Colonic mucosa (tissue), 4 donors: ENCODE data around the gene SMOC1. TPM values are rescaled to one million over a fixed set of nuclear protein-coding genes. Genes with fewer than 3 reads are reported as not detected.

Source experiments
- DNase-seq: peaks from one replicate; pipeline ENCODE4 v3.0.0-alpha.2; 2020
- H3K27ac ChIP-seq: fragments of 200-600 bp; one replicate; pipeline ENCODE4 v1.8.0; 2021
- H3K27me3 ChIP-seq: fragments of 200-600 bp; one replicate; pipeline ENCODE4 v1.8.0; 2021
- H3K36me3 ChIP-seq: fragments of 200-600 bp; one replicate; pipeline ENCODE4 v1.8.0; 2021
- H3K4me1 ChIP-seq: fragments of 200-600 bp; one replicate; pipeline ENCODE4 v1.8.0; 2021; ENCODE audit warnings: mild to moderate bottlenecking
- H3K4me3 ChIP-seq: fragments of 200-600 bp; one replicate; pipeline ENCODE4 v1.8.0; 2021
- H3K9ac ChIP-seq, 2 donors: one replicate each; pipeline ENCODE4 v1.7.0; 2013; ENCODE audit warnings: control low read depth in 2 of 2, low read depth in 2 of 2, low read length in 2 of 2
- H3K9me3 ChIP-seq: fragments of 200-600 bp; one replicate; pipeline ENCODE4 v1.8.0; 2021
- CTCF ChIP-seq: fragments of 200-600 bp; IDR thresholded peaks from one replicate; pipeline ENCODE4 v1.8.0; 2022; ENCODE audit warnings: antibody characterized with exemption, mild to moderate bottlenecking
- intact Hi-C: fragments of 100-400 bp; cut with DNase I; formaldehyde crosslinking; loops from one replicate; pipeline ENCODE4 v1.14.1; 2022
- total RNA-seq, 2 donors: library from RNA; stranded (reverse); fragmentation: NEBNext Ultra II Directional in 1 of 2; extraction: Animal tissue kit (Norgen Biotek cat#: 25700) in 1 of 2; gene quantifications; one replicate each; pipeline ENCODE4 v1.2.1, GENCODE V29; 2021
- donor health status: healthy.
- donor health status: DM: no; HTN: no; CAD: no.
- donor health status: DM: no; HTN: no; CAD: no.

SMOC1 gene
- total RNA-seq, 2 donors from 2014 or later, result 0.50 to 0.67 TPM

- no peaks in the 10 kb centered on the region for H3K27me3 ChIP-seq
Observed at GRCh38 chr14:69982220-69982839, 103.1 kb downstream of the SMOC1 start.

GRCh38 chr14:69982886-69983285, 103.7 kb downstream of the SMOC1 start:
- intact Hi-C loops, result no loop called here
- H3K4me3 ChIP-seq, result no peak overlapping the region
- H3K9ac ChIP-seq, result no peak overlapping the region
- H3K27ac ChIP-seq, result no peak overlapping the region
- no peaks in the 10 kb centered on the region for H3K36me3 ChIP-seq
- DNase-seq, result no peak
- H3K9me3 ChIP-seq, result no peaks in the 10 kb centered on the region
- TF ChIP-seq CTCF, result no peak
- no peaks in the 10 kb centered on the region for H3K4me1 ChIP-seq
- H3K27me3 ChIP-seq, result no peaks in the 10 kb centered on the region

More at GRCh38 chr14:69982220-69982839, 103.1 kb downstream of the SMOC1 start:
- H3K4me3 ChIP-seq, result no peak overlapping the region
- TF ChIP-seq CTCF, result no peak
- H3K9ac ChIP-seq, result no peak overlapping the region
- H3K9me3 ChIP-seq, result no peaks in the 10 kb centered on the region
- no peak for DNase-seq
- no peaks in the 10 kb centered on the region for H3K4me1 ChIP-seq
- H3K27ac ChIP-seq, result no peak overlapping the region
- intact Hi-C loops, result no loop called here
- no peaks in the 10 kb centered on the region for H3K36me3 ChIP-seq

GRCh38 chr14:69983317-69983716, 104.1 kb downstream of the SMOC1 start:
- no peaks in the 10 kb centered on the region for H3K27me3 ChIP-seq
- H3K9me3 ChIP-seq, result no peaks in the 10 kb centered on the region
- no peak overlapping the region for H3K9ac ChIP-seq
- no peak overlapping the region for H3K4me3 ChIP-seq
- no peaks in the 10 kb centered on the region for H3K36me3 ChIP-seq
- DNase-seq, result no peak
- no peaks in the 10 kb centered on the region for H3K4me1 ChIP-seq
- intact Hi-C loops, result no loop called here
- no peak for TF ChIP-seq CTCF
- no peak overlapping the region for H3K27ac ChIP-seq

- H3K27me3 ChIP-seq, result no peaks in the 10 kb centered on the region
- H3K27ac ChIP-seq, result no peak overlapping the region
- no peaks in the 10 kb centered on the region for H3K9me3 ChIP-seq
- intact Hi-C loops, result no loop called here
- no peak overlapping the region for H3K4me3 ChIP-seq
- H3K4me1 ChIP-seq, result no peaks in the 10 kb centered on the region
- no peak overlapping the region for H3K9ac ChIP-seq
- no peak for DNase-seq
- H3K36me3 ChIP-seq, result no peaks in the 10 kb centered on the region
- TF ChIP-seq CTCF, result no peak
Observed at GRCh38 chr14:69985463-69985862, 106.2 kb downstream of the SMOC1 start.

- no peak for TF ChIP-seq CTCF
- Histone ChIP-seq H3K36me3 (no peaks in the 10 kb centered on the region), H3K9ac (no peak overlapping the region), H3K4me1 (no peaks in the 10 kb centered on the region), H3K4me3 (no peak overlapping the region), H3K9me3 (no peaks in the 10 kb centered on the region), H3K27ac (no peak overlapping the region), H3K27me3 (no peaks in the 10 kb centered on the region)
- intact Hi-C loops, result no loop called here
- no peak for DNase-seq
Observed at GRCh38 chr14:69986336-69986735, 107.1 kb downstream of the SMOC1 start.
